Astrocyte (in vitro differentiated cells and primary cell): Measurements from ENCODE around the gene CTAGE8. TPM values are rescaled to one million over a fixed set of nuclear protein-coding genes. Genes with fewer than 3 reads are reported as not detected.
"Not testable (repeated sequence)": the region's sequence is repeated elsewhere in the genome, so short reads cannot be mapped to it uniquely, and the experiment has no call there.

Experiments used
- DNase-seq: peaks from one replicate; pipeline ENCODE4 v3.0.0-alpha.2; 2010; ENCODE audit warnings: low read depth
- FAIRE-seq: peaks from 2 replicates; lab custom pipeline; 2011; peaks lifted over from hg19 to GRCh38; lab: Jason Lieb, UNC
- H2AFZ ChIP-seq: 2 replicates; pipeline ENCODE4 v1.6.0; 2012; ENCODE audit warnings: low read depth, low read length, inconsistent platforms
- H3K27ac ChIP-seq: 2 replicates; pipeline ENCODE4 v1.5.1; 2011; ENCODE audit warnings: low read depth, low read length, inconsistent platforms
- H3K27me3 ChIP-seq: 2 replicates; pipeline ENCODE4 v1.6.0; 2011; ENCODE audit warnings: low read length, inconsistent platforms; ENCODE audit not compliant: insufficient read depth
- H3K36me3 ChIP-seq: 2 replicates; pipeline ENCODE4 v1.5.1; 2011; ENCODE audit warnings: low read length, inconsistent platforms; ENCODE audit not compliant: insufficient read depth
- H3K4me1 ChIP-seq: 2 replicates; pipeline ENCODE4 v1.5.1; 2011; ENCODE audit warnings: low read length, inconsistent platforms; ENCODE audit not compliant: insufficient read depth
- H3K4me2 ChIP-seq: 2 replicates; pipeline ENCODE4 v1.6.0; 2012; ENCODE audit warnings: low read length, inconsistent platforms
- H3K4me3 ChIP-seq: 2 replicates; pipeline ENCODE4 v1.5.1; 2011; ENCODE audit warnings: low read depth, mild to moderate bottlenecking, low read length, inconsistent platforms; ENCODE audit not compliant: insufficient read depth
- H3K79me2 ChIP-seq: 2 replicates; pipeline ENCODE4 v1.6.0; 2012; ENCODE audit warnings: mild to moderate bottlenecking, low read length, inconsistent platforms; ENCODE audit not compliant: insufficient read depth
- H3K9ac ChIP-seq: 2 replicates; pipeline ENCODE4 v1.6.0; 2012; ENCODE audit warnings: mild to moderate bottlenecking, low read length, inconsistent platforms
- H3K9me3 ChIP-seq: 2 replicates; pipeline ENCODE4 v1.5.1; 2012; ENCODE audit warnings: low read depth, mild to moderate bottlenecking, low read length, inconsistent platforms; ENCODE audit not compliant: insufficient read depth
- H4K20me1 ChIP-seq: 2 replicates; pipeline ENCODE4 v1.6.0; 2012; ENCODE audit warnings: low read length, inconsistent platforms; ENCODE audit not compliant: insufficient read depth
- H3K27ac Mint-ChIP-seq: one replicate; pipeline ENCODE4 v1.8.0; 2021; ENCODE audit warnings: mild to moderate bottlenecking, mixed read lengths; ENCODE audit not compliant: unreplicated experiment
- H3K27me3 Mint-ChIP-seq: one replicate; pipeline ENCODE4 v1.8.0; 2021; ENCODE audit warnings: low read depth, mixed read lengths; ENCODE audit not compliant: unreplicated experiment
- H3K36me3 Mint-ChIP-seq: one replicate; pipeline ENCODE4 v1.8.0; 2021; ENCODE audit warnings: low read depth, mixed read lengths; ENCODE audit not compliant: unreplicated experiment
- H3K4me1 Mint-ChIP-seq: one replicate; pipeline ENCODE4 v1.8.0; 2021; ENCODE audit warnings: low read depth, mixed read lengths; ENCODE audit not compliant: unreplicated experiment
- H3K4me3 Mint-ChIP-seq: one replicate; pipeline ENCODE4 v1.8.0; 2021; ENCODE audit warnings: mild to moderate bottlenecking, moderate library complexity, mixed read lengths; ENCODE audit not compliant: unreplicated experiment
- H3K9me3 Mint-ChIP-seq: one replicate; pipeline ENCODE4 v1.8.0; 2021; ENCODE audit warnings: mild to moderate bottlenecking, mixed read lengths; ENCODE audit not compliant: unreplicated experiment
- total RNA-seq: library from RNA; stranded (reverse); gene quantifications from 2 replicates; pipeline ENCODE4 v1.2.1, GENCODE V29; 2021

The CTAGE8 gene
- total RNA-seq, 1 donor from 2014 or later: 0.98 TPM

DNA sequence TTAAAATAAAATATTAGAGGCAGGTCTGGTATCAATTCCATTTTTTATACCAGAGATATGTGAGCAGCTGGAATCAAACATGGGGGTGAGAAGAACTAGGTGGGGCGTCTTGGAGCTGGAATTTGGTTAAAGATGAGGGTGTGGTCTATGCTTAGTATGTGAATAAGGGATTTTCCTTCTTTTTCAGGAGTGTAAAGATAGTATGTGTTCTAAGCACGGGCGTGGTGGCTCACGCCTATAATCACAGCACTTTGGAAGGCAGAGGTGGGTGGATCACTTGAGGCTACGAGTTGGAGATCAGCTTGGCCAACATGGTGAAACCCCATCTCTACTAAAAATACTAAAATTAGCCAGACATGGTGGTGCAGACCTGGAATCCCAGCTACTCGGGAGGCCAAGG, 6.2 kb upstream of the CTAGE8 start:
- not testable (repeated sequence) for H3K4me3 Mint-ChIP-seq, H3K36me3 Mint-ChIP-seq, H3K4me1 Mint-ChIP-seq, H3K4me3 ChIP-seq, H3K9ac ChIP-seq, H3K9me3 Mint-ChIP-seq, H3K9me3 ChIP-seq, H3K27ac Mint-ChIP-seq, H3K27me3 ChIP-seq, H3K27me3 Mint-ChIP-seq, H4K20me1 ChIP-seq, H2AFZ ChIP-seq, H3K4me2 ChIP-seq, H3K4me1 ChIP-seq, H3K79me2 ChIP-seq, H3K27ac ChIP-seq, FAIRE-seq, H3K36me3 ChIP-seq, DNase-seq

DNA sequence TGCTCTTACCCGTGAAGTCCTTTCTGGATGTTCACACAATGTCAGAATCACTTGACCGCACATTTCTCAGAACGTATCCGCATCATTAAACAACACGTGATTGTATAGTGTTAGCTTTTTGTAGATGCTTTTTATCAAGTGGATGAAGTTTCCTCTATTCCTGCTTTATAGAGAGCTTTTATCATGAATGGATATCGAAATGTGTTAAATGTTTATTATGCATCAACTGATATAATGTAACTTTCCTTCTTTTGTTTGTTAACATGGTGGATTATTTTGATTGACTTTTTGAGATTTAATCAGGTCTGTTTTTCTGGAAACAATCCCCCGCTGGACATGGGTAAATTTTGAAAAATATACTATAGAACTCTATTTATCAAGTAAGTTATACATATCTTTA, 4.4 kb downstream of the CTAGE8 start, which contains the start of gene OR2A7:
OR2A7 (minus strand) TSS at position 101 of the 400 bp plus-strand sequence. CDS start 5,164 bp downstream, outside the sequence.
- not testable (repeated sequence) for H3K9ac ChIP-seq, FAIRE-seq, H3K27me3 ChIP-seq, H3K79me2 ChIP-seq, H3K4me1 ChIP-seq, H3K27me3 Mint-ChIP-seq, H3K36me3 Mint-ChIP-seq, H3K27ac Mint-ChIP-seq, H2AFZ ChIP-seq, H3K9me3 ChIP-seq, H3K9me3 Mint-ChIP-seq, H4K20me1 ChIP-seq, H3K4me3 Mint-ChIP-seq, H3K4me2 ChIP-seq, H3K4me3 ChIP-seq, H3K36me3 ChIP-seq, H3K27ac ChIP-seq, H3K4me1 Mint-ChIP-seq, DNase-seq

DNA sequence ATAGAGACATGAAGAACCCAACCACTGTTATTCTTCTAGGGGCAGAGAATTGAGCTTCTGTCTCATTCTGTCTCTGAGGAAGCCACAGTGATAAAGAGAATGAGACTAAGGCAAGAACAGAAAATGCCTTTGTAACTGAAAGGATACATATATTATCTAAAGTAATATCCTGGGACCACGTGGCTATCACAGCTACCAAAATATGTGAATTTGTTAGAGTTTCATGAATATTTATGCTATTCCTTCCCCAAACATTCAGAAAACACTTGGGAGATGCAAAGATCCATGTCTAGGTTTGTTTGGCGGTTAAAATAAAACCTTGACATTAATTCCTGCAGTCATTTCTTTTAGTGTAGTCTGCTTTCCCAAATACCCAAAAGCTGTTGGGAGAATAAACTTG, 7.0 kb downstream of the CTAGE8 start:
- not testable (repeated sequence) for H3K27ac Mint-ChIP-seq, H3K9me3 ChIP-seq, H3K27ac ChIP-seq, H3K4me3 Mint-ChIP-seq, H3K36me3 Mint-ChIP-seq, H3K4me2 ChIP-seq, H3K27me3 Mint-ChIP-seq, H3K4me1 ChIP-seq, H3K4me1 Mint-ChIP-seq, DNase-seq, FAIRE-seq, H3K36me3 ChIP-seq, H3K79me2 ChIP-seq, H2AFZ ChIP-seq, H3K27me3 ChIP-seq, H3K4me3 ChIP-seq, H3K9ac ChIP-seq, H4K20me1 ChIP-seq, H3K9me3 Mint-ChIP-seq

DNA sequence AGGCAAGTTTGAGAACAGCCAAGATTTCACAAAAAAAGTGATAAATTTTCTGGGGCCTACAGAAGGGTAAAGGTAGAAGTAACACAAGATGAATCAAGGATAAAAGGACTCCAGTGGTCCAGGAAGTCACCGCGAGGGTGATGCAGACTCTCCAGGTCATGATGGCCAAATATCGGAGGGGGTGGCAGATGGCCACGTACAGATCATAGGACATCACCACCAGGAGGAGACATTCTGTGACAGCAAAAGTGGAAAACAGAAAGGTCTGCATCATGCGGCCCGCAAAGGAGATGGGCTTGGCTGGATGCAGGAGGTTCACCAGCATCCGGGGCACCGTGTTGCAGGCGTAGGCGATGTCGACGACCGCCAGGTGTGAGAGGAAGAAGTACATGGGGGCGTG, 10.0 kb downstream of the CTAGE8 start:
- not testable (repeated sequence) for H3K27me3 Mint-ChIP-seq, H3K4me1 ChIP-seq, H3K4me1 Mint-ChIP-seq, H3K9me3 ChIP-seq, H2AFZ ChIP-seq, H3K9me3 Mint-ChIP-seq, H4K20me1 ChIP-seq, H3K4me3 Mint-ChIP-seq, H3K27me3 ChIP-seq, H3K36me3 ChIP-seq, H3K4me2 ChIP-seq, DNase-seq, H3K27ac ChIP-seq, H3K36me3 Mint-ChIP-seq, H3K4me3 ChIP-seq, FAIRE-seq, H3K9ac ChIP-seq, H3K27ac Mint-ChIP-seq, H3K79me2 ChIP-seq
